ENCODE results near the gene LSM4. TPM values are rescaled to one million over a fixed set of nuclear protein-coding genes. Genes with fewer than 3 reads are reported as not detected.

Gene LSM4
- total and polyA plus RNA-seq, 2 donors from 2014 or later: 87.7 to 245 TPM

DNA sequence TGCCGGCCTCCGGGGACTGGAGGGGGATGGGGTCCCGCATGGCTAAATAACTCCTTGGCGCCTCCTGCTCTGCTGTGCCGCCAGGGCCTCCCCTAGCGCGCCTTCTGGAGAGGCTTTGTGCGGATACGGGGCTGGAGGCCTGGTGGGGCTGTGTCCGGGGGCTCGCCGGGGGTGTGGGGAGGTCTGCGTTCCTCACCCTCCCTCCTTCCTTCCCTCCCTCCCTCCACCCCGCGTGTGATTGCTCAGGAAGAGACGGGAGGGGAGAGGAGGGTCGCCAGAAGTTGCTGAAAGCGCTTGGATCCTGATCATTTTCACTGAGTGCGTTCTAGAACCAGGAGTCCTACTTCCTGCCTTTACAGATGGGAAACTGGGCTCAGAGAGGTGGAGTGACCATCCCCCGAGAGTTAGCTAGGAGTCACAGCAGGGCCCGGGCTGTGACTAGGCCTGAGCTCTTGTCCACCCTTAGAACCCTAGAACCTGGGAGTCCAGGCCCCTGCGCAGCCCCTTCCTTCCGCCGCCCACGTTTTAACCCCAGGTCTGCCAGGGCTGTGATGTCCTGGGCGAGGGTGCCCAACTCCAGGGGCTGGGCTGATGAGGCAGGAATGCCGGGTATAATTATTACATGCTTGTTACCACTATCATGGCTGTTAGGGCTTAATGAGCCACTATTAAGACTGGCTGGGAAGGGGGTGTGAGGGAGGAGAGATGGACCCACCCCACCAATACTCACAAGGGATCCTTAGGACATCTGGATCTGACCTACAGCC is 40.7 kb downstream of the LSM4 start:
- no peaks in the 10 kb centered on the region for H3K27me3 ChIP-seq (ENCODE audit: control insufficient read depth, insufficient read depth, low read length)
- H3K4me1 ChIP-seq (ENCODE audit: control insufficient read depth in 2 of 3, insufficient read depth in 2 of 3, low read depth in 1 of 3, low read length in 3 of 3): peaks cover 0 to 27% (median 12%) of the 10 kb centered on the region in 3 donors
- TF ChIP-seq, protein P1, sequence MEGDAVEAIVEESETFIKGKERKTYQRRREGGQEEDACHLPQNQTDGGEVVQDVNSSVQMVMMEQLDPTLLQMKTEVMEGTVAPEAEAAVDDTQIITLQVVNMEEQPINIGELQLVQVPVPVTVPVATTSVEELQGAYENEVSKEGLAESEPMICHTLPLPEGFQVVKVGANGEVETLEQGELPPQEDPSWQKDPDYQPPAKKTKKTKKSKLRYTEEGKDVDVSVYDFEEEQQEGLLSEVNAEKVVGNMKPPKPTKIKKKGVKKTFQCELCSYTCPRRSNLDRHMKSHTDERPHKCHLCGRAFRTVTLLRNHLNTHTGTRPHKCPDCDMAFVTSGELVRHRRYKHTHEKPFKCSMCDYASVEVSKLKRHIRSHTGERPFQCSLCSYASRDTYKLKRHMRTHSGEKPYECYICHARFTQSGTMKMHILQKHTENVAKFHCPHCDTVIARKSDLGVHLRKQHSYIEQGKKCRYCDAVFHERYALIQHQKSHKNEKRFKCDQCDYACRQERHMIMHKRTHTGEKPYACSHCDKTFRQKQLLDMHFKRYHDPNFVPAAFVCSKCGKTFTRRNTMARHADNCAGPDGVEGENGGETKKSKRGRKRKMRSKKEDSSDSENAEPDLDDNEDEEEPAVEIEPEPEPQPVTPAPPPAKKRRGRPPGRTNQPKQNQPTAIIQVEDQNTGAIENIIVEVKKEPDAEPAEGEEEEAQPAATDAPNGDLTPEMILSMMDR (IDR thresholded peaks at IDR 0.05; ENCODE audit: borderline replicate concordance, extremely low read depth, insufficient read depth): no peak
- peaks cover 7 to 15% (median 8%) of the 10 kb centered on the region in 3 donors for H3K36me3 ChIP-seq (ENCODE audit: control insufficient read depth in 2 of 3, insufficient read depth in 3 of 3, low read length in 3 of 3)
- H3K9ac ChIP-seq (ENCODE audit: low read length in 3 of 3): peak overlapping the region; percentile 71 to 95 (median 85)
- H3K27ac ChIP-seq (ENCODE audit: low read depth in 2 of 2, low read length in 2 of 2): peak overlapping the region; percentile 96 to 97
- intact Hi-C loops (cut with DNase I): no loop called here
- DNase-seq: peak in 3 of 5 donors; percentile 91 to 97 (median 92)
- H3K4me3 ChIP-seq (ENCODE audit: low read length in 3 of 3): peak overlapping the region; percentile 41 to 73 (median 68)
- FAIRE-seq: no peak
- no peaks in the 10 kb centered on the region for H3K9me3 ChIP-seq (ENCODE audit: control insufficient read depth in 2 of 3, insufficient read depth in 1 of 3, low read length in 3 of 3)

DNA sequence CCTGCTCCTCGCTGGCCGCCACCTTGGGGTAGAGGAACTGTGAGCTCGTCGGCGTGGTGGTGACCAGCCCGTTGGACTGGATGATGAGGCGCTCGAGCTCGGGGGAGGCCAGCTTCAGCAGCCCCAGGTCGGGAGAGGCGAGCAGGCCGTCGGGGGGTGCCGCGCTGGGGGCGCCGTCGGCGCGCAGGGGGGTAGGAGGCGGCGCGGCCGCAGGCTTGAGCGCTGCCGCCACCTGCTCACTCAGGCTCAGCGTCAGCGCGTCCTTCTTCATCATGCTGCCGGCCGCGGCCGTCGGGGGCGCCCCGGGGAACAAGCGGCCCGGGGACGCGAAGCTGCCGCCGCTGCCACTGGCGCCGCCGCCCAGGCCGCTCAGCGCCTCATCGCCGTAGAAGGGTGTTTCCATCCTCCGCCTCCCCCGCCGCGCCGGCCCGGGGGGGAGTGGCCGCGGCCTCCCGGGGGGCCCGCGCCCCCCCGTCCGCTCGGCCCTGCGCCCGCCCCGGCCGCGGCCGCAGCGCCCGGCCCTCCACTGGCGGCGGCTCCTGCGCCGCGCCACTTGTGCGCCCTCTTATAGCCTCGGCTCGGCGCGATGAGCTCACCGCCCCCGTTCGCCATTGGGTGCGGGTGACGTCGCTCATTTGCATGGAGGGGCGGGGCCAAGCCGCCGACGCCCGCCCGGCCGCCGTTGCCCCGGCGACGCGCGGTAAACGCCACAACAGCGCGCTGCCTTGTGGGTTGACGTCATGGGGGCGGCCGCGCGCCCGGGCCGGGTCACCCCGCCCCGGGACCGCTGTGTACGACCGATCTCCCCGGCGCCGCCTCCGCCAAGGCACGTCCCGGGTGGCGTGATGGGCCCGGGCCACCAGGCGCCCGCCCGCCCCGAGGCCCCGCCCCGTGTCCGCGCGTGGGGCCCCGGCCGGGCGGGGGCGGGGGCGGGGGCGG is 41.5 kb downstream of the LSM4 start, which contains the start of gene JUND:
JUND (minus strand) TSS at position 541 of the 939 bp plus-strand sequence; CDS start at position 403, 138 bp downstream.
- Histone ChIP-seq H3K9ac (ENCODE audit: low read length in 3 of 3) (peak within 1 kb of the TSS; percentile 95 to 100 (median 100)), H3K4me1 (ENCODE audit: control insufficient read depth in 2 of 3, insufficient read depth in 2 of 3, low read depth in 1 of 3, low read length in 3 of 3) (peaks cover 0 to 27% (median 12%) of the 10 kb centered on the region in 3 donors), H3K36me3 (ENCODE audit: control insufficient read depth in 2 of 3, insufficient read depth in 3 of 3, low read length in 3 of 3) (peaks cover 7 to 15% (median 8%) of the 10 kb centered on the region in 3 donors), H3K27me3 (ENCODE audit: control insufficient read depth, insufficient read depth, low read length) (no peaks in the 10 kb centered on the region), H3K9me3 (ENCODE audit: control insufficient read depth in 2 of 3, insufficient read depth in 1 of 3, low read length in 3 of 3) (no peaks in the 10 kb centered on the region), H3K27ac (ENCODE audit: low read depth in 2 of 2, low read length in 2 of 2) (peak within 1 kb of the TSS; percentile 100), H3K4me3 (ENCODE audit: low read length in 3 of 3) (peak within 1 kb of the TSS; percentile 95 to 99 (median 99))
- intact Hi-C loops (cut with DNase I): no loop called here
- TF ChIP-seq, protein P1 (IDR thresholded peaks at IDR 0.05; ENCODE audit: borderline replicate concordance, extremely low read depth, insufficient read depth): no peak
- FAIRE-seq (no peak), DNase-seq (peak; percentile 98 to 100 (median 99))

DNA sequence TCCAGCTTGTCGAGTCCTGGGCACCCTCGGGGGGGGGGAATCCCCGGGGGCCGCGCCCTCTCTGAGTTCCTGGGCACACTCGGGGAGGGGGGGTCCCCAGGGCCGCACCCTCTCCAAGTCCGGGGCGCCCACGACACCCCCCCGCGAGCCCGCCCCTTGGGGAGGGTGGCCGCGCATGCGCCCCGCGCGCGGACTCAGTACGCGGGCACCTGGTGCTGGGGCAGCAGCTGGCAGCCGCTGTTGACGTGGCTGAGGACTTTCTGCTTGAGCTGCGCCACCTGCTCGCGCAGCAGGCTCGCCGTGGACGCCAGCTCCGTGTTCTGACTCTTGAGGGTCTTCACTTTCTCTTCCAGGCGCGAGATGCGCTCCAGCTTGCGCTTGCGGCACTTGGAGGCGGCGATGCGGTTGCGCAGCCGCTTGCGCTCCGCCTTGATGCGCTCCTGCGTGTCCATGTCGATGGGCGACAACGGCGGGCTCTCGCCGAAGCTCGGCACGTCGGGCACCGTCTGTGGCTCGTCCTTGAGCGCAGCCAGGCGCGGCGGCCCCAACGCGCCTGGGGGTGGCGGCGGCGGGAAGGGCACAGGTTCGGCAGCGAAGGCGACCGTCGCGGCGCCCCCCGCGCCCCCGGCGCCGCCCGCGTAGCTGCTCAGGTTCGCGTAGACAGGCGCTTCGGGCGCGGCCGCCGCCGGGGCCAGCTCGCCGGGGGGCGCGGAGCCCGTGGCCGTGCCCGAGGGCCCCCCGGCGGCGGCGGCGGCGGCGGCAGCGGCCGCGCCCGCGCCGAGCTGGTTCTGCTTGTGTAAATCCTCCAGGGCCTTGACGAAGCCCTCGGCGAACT is 42.4 kb downstream of the LSM4 start:
- peaks cover 0 to 31% (median 16%) of the 10 kb centered on the region in 3 donors for H3K4me1 ChIP-seq (ENCODE audit: control insufficient read depth in 2 of 3, insufficient read depth in 2 of 3, low read depth in 1 of 3, low read length in 3 of 3)
- FAIRE-seq: no peak
- intact Hi-C loops (cut with DNase I): no loop called here

More for the DNA sequence above, 42.4 kb downstream of the LSM4 start:
- DNase-seq: peak; percentile 74 to 95 (median 85)
- no peaks in the 10 kb centered on the region for H3K9me3 ChIP-seq (ENCODE audit: control insufficient read depth in 2 of 3, insufficient read depth in 1 of 3, low read length in 3 of 3)
- no peaks in the 10 kb centered on the region for H3K27me3 ChIP-seq (ENCODE audit: control insufficient read depth, insufficient read depth, low read length)
- H3K27ac ChIP-seq (ENCODE audit: low read depth in 2 of 2, low read length in 2 of 2): peak overlapping the region; percentile 100
- peak overlapping the region; percentile 95 to 100 (median 100) for H3K9ac ChIP-seq (ENCODE audit: low read length in 3 of 3)
- TF ChIP-seq, protein P1 (IDR thresholded peaks at IDR 0.05; ENCODE audit: borderline replicate concordance, extremely low read depth, insufficient read depth): no peak
- peak overlapping the region; percentile 95 to 99 (median 99) for H3K4me3 ChIP-seq (ENCODE audit: low read length in 3 of 3)
- H3K36me3 ChIP-seq (ENCODE audit: control insufficient read depth in 2 of 3, insufficient read depth in 3 of 3, low read length in 3 of 3): peaks cover 7 to 15% (median 8%) of the 10 kb centered on the region in 3 donors

Data from kidney (tissue), 14 donors.